ENCODE measurements around the gene VIPR2. TPM values are rescaled to one million over a fixed set of nuclear protein-coding genes. Genes with fewer than 3 reads are reported as not detected.

VIPR2 gene
- total RNA-seq, 6 experiments from 2014 or later: 0.15 to 0.51 (median 0.26) TPM; not detected in 2

- Histone ChIP-seq H3K9me3 (no peaks in the 10 kb centered on the region), H3K4me1 (peaks cover 0 to 8% (median 0%) of the 10 kb centered on the region in 4 donors), H3K27ac (no peak overlapping the region), H3K36me3 (no peaks in the 10 kb centered on the region), H3K4me3 (no peak overlapping the region), H3K27me3 (no peaks in the 10 kb centered on the region)
- ATAC-seq: no peak
- 0% methylated on average over 1 of the region's 14 CpGs for WGBS (ENCODE audit: insufficient coverage, low coverage, low lambda C conversion rate, missing lambda C conversion rate)
- DNase-seq: peak in 1 of 3 donors; percentile 44
- TF ChIP-seq CTCF (IDR thresholded peaks at IDR 0.05) (no peak), POLR2A (IDR thresholded peaks at IDR 0.05) (no peak)
- intact Hi-C loops (cut with DNase I): no loop called here
These were observed 112.3 kb downstream of the VIPR2 start for GRCh38 chr7:159032322-159032721.

- Histone ChIP-seq H3K4me3 (no peak overlapping the region), H3K27me3 (no peaks in the 10 kb centered on the region), H3K27ac (no peak overlapping the region), H3K4me1 (peaks cover 0 to 8% (median 0%) of the 10 kb centered on the region in 4 donors), H3K9me3 (no peaks in the 10 kb centered on the region), H3K36me3 (no peaks in the 10 kb centered on the region)
- WGBS (ENCODE audit: insufficient coverage, low coverage, low lambda C conversion rate, missing lambda C conversion rate): 95% methylated on average over 4 of the region's 17 CpGs
- ATAC-seq (no peak), DNase-seq (no peak)
- TF ChIP-seq CTCF (IDR thresholded peaks at IDR 0.05): no peak
- intact Hi-C loops (cut with DNase I): no loop called here
These were observed 112.9 kb downstream of the VIPR2 start for GRCh38 chr7:159031750-159032149.

- no peaks in the 10 kb centered on the region for H3K9me3 ChIP-seq
- 50% methylated on average over 4 of the region's 31 CpGs for WGBS (ENCODE audit: insufficient coverage, low coverage, low lambda C conversion rate, missing lambda C conversion rate)
- ATAC-seq: peak; percentile 20 to 50 (median 38)
- peaks cover 0 to 8% (median 0%) of the 10 kb centered on the region in 4 donors for H3K4me1 ChIP-seq
- DNase-seq: peak in 1 of 3 donors; percentile 55
- H3K4me3 ChIP-seq: peak overlapping the region; percentile 48 to 54 (median 50)
- H3K27ac ChIP-seq: no peak overlapping the region
- H3K27me3 ChIP-seq: no peaks in the 10 kb centered on the region
- intact Hi-C loops (cut with DNase I): no loop called here
- no peak for TF ChIP-seq POLR2A (IDR thresholded peaks at IDR 0.05)
- no peak for TF ChIP-seq CTCF (IDR thresholded peaks at IDR 0.05)
- H3K36me3 ChIP-seq: no peaks in the 10 kb centered on the region
These were observed 113.4 kb downstream of the VIPR2 start for GRCh38 chr7:159031135-159031701.

GRCh38 chr7:159030490-159031134 lies 114.1 kb downstream of the VIPR2 start:
- H3K27me3 ChIP-seq: no peaks in the 10 kb centered on the region
- H3K9me3 ChIP-seq: no peaks in the 10 kb centered on the region
- 2% methylated on average over 16 of the region's 59 CpGs for WGBS (ENCODE audit: insufficient coverage, low coverage, low lambda C conversion rate, missing lambda C conversion rate)
- peak overlapping the region in 1 of 3 donors; percentile 18 for H3K27ac ChIP-seq
- TF ChIP-seq POLR2A (IDR thresholded peaks at IDR 0.05) (no peak), CTCF (IDR thresholded peaks at IDR 0.05) (peak; percentile 14 to 29 (median 23))
- peak; percentile 71 to 86 (median 75) for ATAC-seq
- intact Hi-C loops (cut with DNase I): no loop called here
- DNase-seq: peak in 2 of 3 donors; percentile 48 to 52
- peaks cover 0 to 8% (median 0%) of the 10 kb centered on the region in 4 donors for H3K4me1 ChIP-seq
- peak overlapping the region; percentile 48 to 54 (median 50) for H3K4me3 ChIP-seq
- no peaks in the 10 kb centered on the region for H3K36me3 ChIP-seq
